ENCODE data around the gene FARS2.

GRCh38 chr6:5693225-5694145 lies 432.2 kb downstream of the FARS2 start:
- no peak for TF ChIP-seq POLR2A (IDR thresholded peaks at IDR 0.05)
- no peak for TF ChIP-seq EP300 (IDR thresholded peaks at IDR 0.05)
- no peak for TF ChIP-seq CTCF (IDR thresholded peaks at IDR 0.05)
